Measurements from ENCODE around the gene CDCA7.
"Not testable (repeated sequence)": the region's sequence is repeated elsewhere in the genome, so short reads cannot be mapped to it uniquely, and the experiment has no call there.

CDCA7 gene

GRCh38 chr2:173359231-173359630 is 4.6 kb downstream of the CDCA7 start:
- DNase-seq, result no peak

GRCh38 chr2:173370198-173370597 is 15.5 kb downstream of the CDCA7 start:
- DNase-seq, result no peak

GRCh38 chr2:173371023-173371422 is 16.4 kb downstream of the CDCA7 start:
- no peak for DNase-seq

GRCh38 chr2:173373290-173373689 is 18.6 kb downstream of the CDCA7 start:
- DNase-seq, result no peak

- DNase-seq, result no peak
These were observed 20.0 kb downstream of the CDCA7 start for GRCh38 chr2:173374634-173375033.

- not testable (repeated sequence) for DNase-seq
These were observed 30.9 kb downstream of the CDCA7 start for GRCh38 chr2:173385534-173385933.

GRCh38 chr2:173386021-173386737 is 31.5 kb downstream of the CDCA7 start:
- no peak for DNase-seq

GRCh38 chr2:173386738-173387065 is 32.0 kb downstream of the CDCA7 start:
- no peak for DNase-seq

- DNase-seq, result no peak
These were observed 32.4 kb downstream of the CDCA7 start for GRCh38 chr2:173387079-173387478.

GRCh38 chr2:173387660-173388059 is 33.0 kb downstream of the CDCA7 start:
- no peak for DNase-seq

- no peak for DNase-seq
These were observed 34.1 kb downstream of the CDCA7 start for GRCh38 chr2:173388795-173389194.

GRCh38 chr2:173390036-173390435 is 35.4 kb downstream of the CDCA7 start:
- DNase-seq, result no peak

GRCh38 chr2:173392731-173393130 is 38.1 kb downstream of the CDCA7 start:
- no peak for DNase-seq

- DNase-seq, result no peak
These were observed 38.5 kb downstream of the CDCA7 start for GRCh38 chr2:173393186-173393585.

GRCh38 chr2:173393636-173394035 is 39.0 kb downstream of the CDCA7 start:
- no peak for DNase-seq

GRCh38 chr2:173394091-173394974 is 39.7 kb downstream of the CDCA7 start:
- no peak for DNase-seq

- no peak for DNase-seq
These were observed 41.1 kb downstream of the CDCA7 start for GRCh38 chr2:173395567-173396351.

- DNase-seq, result no peak
These were observed 42.9 kb downstream of the CDCA7 start for GRCh38 chr2:173397539-173397938.

- no peak for DNase-seq
These were observed 44.6 kb downstream of the CDCA7 start for GRCh38 chr2:173399229-173399628.

- no peak for DNase-seq
These were observed 46.1 kb downstream of the CDCA7 start for GRCh38 chr2:173400760-173401159.

- no peak for DNase-seq
These were observed 47.1 kb downstream of the CDCA7 start for GRCh38 chr2:173401716-173402326.

GRCh38 chr2:173402405-173402974 is 47.8 kb downstream of the CDCA7 start:
- DNase-seq, result peak; percentile 68
